PC-9 (cell line): ENCODE data around the gene PPP1R17. TPM values are rescaled to one million over a fixed set of nuclear protein-coding genes. Genes with fewer than 3 reads are reported as not detected.

ENCODE experiments used
- BruUV-seq: library from RNA; stranded (reverse); fragments of 400-500 nt; replicated peaks from 2 replicates; lab custom pipeline; 2021; lab: Mats Ljungman, UMichigan
- CTCF ChIA-PET: fragments of 300-600 bp; sonication (Branson Sonifier 250); formaldehyde crosslinking; loops from one replicate; lab custom pipeline; 2022; ENCODE audit warnings: antibody characterized with exemption; lab: Charles Lee
- POLR2A ChIA-PET: fragments of 300-600 bp; sonication (Branson Sonifier 250); formaldehyde crosslinking; loops from one replicate; lab custom pipeline; 2022; ENCODE audit warnings: antibody characterized with exemption; ENCODE audit not compliant: unreplicated experiment; lab: Charles Lee
- DNase-seq, 2 experiments: peaks; one replicate each; pipeline versions ENCODE4 v3.0.0 to v3.0.0-alpha.2; 2015 to 2022; ENCODE audit warnings: mixed read lengths in 1 of 2
- H2AFZ ChIP-seq: fragments of 200-600 bp; sonication (generic); 2 replicates; pipeline ENCODE4 v1.8.1; 2017; ENCODE audit warnings: antibody characterized with exemption
- H3F3A ChIP-seq: fragments of 200-600 bp; sonication (generic); 2 replicates; pipeline ENCODE4 v1.8.1; 2017; ENCODE audit warnings: antibody characterized with exemption, mild to moderate bottlenecking, low read depth; ENCODE audit not compliant: insufficient read depth
- H3K27ac ChIP-seq: fragments of 200-600 bp; sonication (generic); 2 replicates; pipeline ENCODE4 v1.6.1; 2016; ENCODE audit warnings: mixed run types
- H3K27me3 ChIP-seq: fragments of 200-600 bp; sonication (generic); 2 replicates; pipeline ENCODE4 v1.6.1; 2016; ENCODE audit warnings: low read depth, mixed run types; ENCODE audit not compliant: insufficient read depth
- H3K36me3 ChIP-seq: fragments of 200-600 bp; sonication (generic); 2 replicates; pipeline ENCODE4 v1.6.1; 2016; ENCODE audit warnings: low read depth, mixed run types
- H3K4me1 ChIP-seq: fragments of 200-600 bp; sonication (generic); replicated peaks from 2 replicates; pipeline ENCODE4 v1.6.1; 2016; ENCODE audit warnings: mixed run types; ENCODE audit not compliant: insufficient read depth
- H3K4me2 ChIP-seq: fragments of 200-600 bp; sonication (generic); 2 replicates; pipeline ENCODE4 v1.6.1; 2017; ENCODE audit warnings: mixed run types
- H3K4me3 ChIP-seq: fragments of 200-600 bp; sonication (generic); 2 replicates; pipeline ENCODE4 v1.6.1; 2016; ENCODE audit warnings: mixed run types
- H3K79me2 ChIP-seq: fragments of 200-600 bp; sonication (generic); 2 replicates; pipeline ENCODE4 v1.6.1; 2017; ENCODE audit warnings: low read depth, mixed run types
- H3K9me2 ChIP-seq: fragments of 200-600 bp; sonication (generic); 2 replicates; pipeline ENCODE4 v1.8.1; 2017; ENCODE audit warnings: mild to moderate bottlenecking; ENCODE audit not compliant: insufficient read depth
- H3K9me3 ChIP-seq: fragments of 200-600 bp; sonication (generic); 2 replicates; pipeline ENCODE4 v1.8.1; 2016; ENCODE audit warnings: low read depth; ENCODE audit not compliant: insufficient read depth
- H4K20me1 ChIP-seq: fragments of 200-600 bp; sonication (generic); 2 replicates; pipeline ENCODE4 v1.8.1; 2017; ENCODE audit not compliant: insufficient read depth
- EZH2 ChIP-seq: fragments of 200-600 bp; sonication (generic); IDR thresholded peaks from 2 replicates; pipeline ENCODE4 v1.8.0; 2017; ENCODE audit warnings: antibody characterized with exemption, low read depth
- intact Hi-C: fragments of 100-400 bp; cut with micrococcal nuclease; formaldehyde crosslinking; loops from one replicate; pipeline ENCODE4 v1.10.0; 2022; ENCODE audit not compliant: unreplicated experiment
- total RNA-seq: library from RNA; stranded (reverse); gene quantifications from 2 replicates; pipeline ENCODE4 v1.2.3, GENCODE V29; 2021
- TF ChIP-seq, protein P1 (sequence below): fragments of 200-600 bp; sonication (generic); conservative IDR thresholded peaks from 2 replicates; pipeline ENCODE4 v1.6.1; 2017; ENCODE audit warnings: mixed run types, antibody characterized with exemption, mild to moderate bottlenecking, moderate library complexity

PPP1R17 gene
- total RNA-seq, 1 experiment from 2014 or later = not detected

DNA sequence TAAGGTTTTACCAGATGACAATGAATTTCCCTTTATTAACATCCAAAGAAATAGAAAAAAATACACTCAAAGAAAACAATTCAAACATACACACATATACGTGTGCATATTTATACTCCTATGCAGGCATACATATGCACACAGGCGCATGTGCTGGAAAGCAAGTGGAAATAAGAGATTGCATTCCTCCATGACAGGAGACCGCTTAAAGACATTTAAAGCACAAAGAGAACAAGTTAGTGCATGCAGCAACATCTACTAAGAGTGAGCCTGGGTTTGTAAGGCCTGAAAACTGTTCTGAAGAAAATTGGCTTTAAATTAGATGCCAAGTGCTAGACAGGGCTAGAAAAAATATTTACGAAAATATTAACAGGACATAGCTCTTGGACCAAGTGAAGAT lies 40.1 kb upstream of the PPP1R17 start:
- Histone ChIP-seq H3K27ac (no peak overlapping the region), H4K20me1 (no peaks in the 10 kb centered on the region), H3K4me3 (no peak overlapping the region), H3F3A (no peaks in the 10 kb centered on the region), H3K36me3 (no peaks in the 10 kb centered on the region), H3K9me2 (no peaks in the 10 kb centered on the region), H3K4me2 (no peak overlapping the region), H3K27me3 (peaks cover 43% of the 10 kb centered on the region), H3K79me2 (no peaks in the 10 kb centered on the region), H3K9me3 (no peaks in the 10 kb centered on the region), H2AFZ (no peak overlapping the region), H3K4me1 (no peaks in the 10 kb centered on the region)
- TF ChIP-seq, protein P1, sequence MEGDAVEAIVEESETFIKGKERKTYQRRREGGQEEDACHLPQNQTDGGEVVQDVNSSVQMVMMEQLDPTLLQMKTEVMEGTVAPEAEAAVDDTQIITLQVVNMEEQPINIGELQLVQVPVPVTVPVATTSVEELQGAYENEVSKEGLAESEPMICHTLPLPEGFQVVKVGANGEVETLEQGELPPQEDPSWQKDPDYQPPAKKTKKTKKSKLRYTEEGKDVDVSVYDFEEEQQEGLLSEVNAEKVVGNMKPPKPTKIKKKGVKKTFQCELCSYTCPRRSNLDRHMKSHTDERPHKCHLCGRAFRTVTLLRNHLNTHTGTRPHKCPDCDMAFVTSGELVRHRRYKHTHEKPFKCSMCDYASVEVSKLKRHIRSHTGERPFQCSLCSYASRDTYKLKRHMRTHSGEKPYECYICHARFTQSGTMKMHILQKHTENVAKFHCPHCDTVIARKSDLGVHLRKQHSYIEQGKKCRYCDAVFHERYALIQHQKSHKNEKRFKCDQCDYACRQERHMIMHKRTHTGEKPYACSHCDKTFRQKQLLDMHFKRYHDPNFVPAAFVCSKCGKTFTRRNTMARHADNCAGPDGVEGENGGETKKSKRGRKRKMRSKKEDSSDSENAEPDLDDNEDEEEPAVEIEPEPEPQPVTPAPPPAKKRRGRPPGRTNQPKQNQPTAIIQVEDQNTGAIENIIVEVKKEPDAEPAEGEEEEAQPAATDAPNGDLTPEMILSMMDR = no peak
- TF ChIP-seq EZH2 = no peak
- BruUV-seq = no TSS peak
- CTCF ChIA-PET = no interaction called here
- no peak for DNase-seq
- intact Hi-C loops = no loop called here
- POLR2A ChIA-PET = no interaction called here

DNA sequence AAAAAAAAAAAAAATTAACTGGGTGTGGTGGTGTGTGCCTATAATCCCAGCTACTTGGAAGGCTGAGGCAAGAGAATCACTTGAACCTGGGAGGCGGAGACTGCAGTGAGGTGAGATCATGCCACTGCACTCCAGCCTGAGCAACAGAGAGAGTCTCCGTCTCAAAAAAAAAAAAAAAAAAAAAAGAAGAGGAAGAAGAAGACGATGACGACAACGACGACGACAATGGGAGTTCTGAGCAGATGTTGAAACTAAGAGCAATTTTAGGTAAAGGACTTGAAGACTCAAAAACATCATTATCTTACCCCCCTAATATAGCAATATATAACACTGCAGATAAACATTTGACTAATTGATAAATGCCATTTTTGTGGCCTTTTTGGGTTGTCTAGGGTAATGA lies 39.5 kb upstream of the PPP1R17 start:
- TF ChIP-seq, protein P1 = no peak
- no peak for TF ChIP-seq EZH2
- H3F3A ChIP-seq = no peaks in the 10 kb centered on the region
- no peak overlapping the region for H2AFZ ChIP-seq
- H3K9me2 ChIP-seq = no peaks in the 10 kb centered on the region
- H3K79me2 ChIP-seq = no peaks in the 10 kb centered on the region
- no peak overlapping the region for H3K27ac ChIP-seq
- intact Hi-C loops = no loop called here
- H3K27me3 ChIP-seq = peaks cover 37% of the 10 kb centered on the region
- no peak overlapping the region for H3K4me3 ChIP-seq
- H3K4me2 ChIP-seq = no peak overlapping the region
- ChIA-PET CTCF (no interaction called here), POLR2A (no interaction called here)
- no peaks in the 10 kb centered on the region for H4K20me1 ChIP-seq
- H3K4me1 ChIP-seq = no peaks in the 10 kb centered on the region
- DNase-seq = no peak
- no peaks in the 10 kb centered on the region for H3K36me3 ChIP-seq
- BruUV-seq = no TSS peak
- H3K9me3 ChIP-seq = no peaks in the 10 kb centered on the region

DNA sequence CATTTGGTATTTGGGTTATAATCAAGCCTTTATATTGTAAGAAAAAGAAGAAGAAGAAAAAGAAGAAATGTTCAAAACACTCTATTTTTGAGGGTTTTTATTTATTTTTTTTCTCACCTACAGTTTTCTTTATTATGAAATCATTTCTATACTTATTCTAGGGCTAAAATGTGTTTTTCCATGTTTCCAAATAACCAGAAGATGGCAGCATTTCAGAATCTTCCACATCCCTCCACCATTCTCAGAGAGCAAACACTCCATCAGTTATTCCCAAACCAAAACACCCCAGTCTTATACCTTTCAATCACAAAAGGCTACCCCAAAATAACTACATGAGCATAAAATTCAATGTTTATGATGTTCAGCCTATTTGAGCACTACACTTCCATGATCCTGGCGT lies 38.7 kb upstream of the PPP1R17 start:
- H3K27ac ChIP-seq = no peak overlapping the region
- H3K4me2 ChIP-seq = no peak overlapping the region
- BruUV-seq = no TSS peak
- H3K9me3 ChIP-seq = no peaks in the 10 kb centered on the region
- no peaks in the 10 kb centered on the region for H3K79me2 ChIP-seq
- POLR2A ChIA-PET = no interaction called here
- no peak for DNase-seq
- intact Hi-C loops = no loop called here
- no peaks in the 10 kb centered on the region for H4K20me1 ChIP-seq
- no peaks in the 10 kb centered on the region for H3K36me3 ChIP-seq
- H2AFZ ChIP-seq = no peak overlapping the region
- no peaks in the 10 kb centered on the region for H3K4me1 ChIP-seq
- H3K27me3 ChIP-seq = peaks cover 29% of the 10 kb centered on the region
- CTCF ChIA-PET = no interaction called here
- no peak for TF ChIP-seq EZH2
- TF ChIP-seq, protein P1 = no peak
- no peaks in the 10 kb centered on the region for H3K9me2 ChIP-seq
- H3F3A ChIP-seq = no peaks in the 10 kb centered on the region
- no peak overlapping the region for H3K4me3 ChIP-seq
